ENCODE data around the gene TICAM1.

DNA sequence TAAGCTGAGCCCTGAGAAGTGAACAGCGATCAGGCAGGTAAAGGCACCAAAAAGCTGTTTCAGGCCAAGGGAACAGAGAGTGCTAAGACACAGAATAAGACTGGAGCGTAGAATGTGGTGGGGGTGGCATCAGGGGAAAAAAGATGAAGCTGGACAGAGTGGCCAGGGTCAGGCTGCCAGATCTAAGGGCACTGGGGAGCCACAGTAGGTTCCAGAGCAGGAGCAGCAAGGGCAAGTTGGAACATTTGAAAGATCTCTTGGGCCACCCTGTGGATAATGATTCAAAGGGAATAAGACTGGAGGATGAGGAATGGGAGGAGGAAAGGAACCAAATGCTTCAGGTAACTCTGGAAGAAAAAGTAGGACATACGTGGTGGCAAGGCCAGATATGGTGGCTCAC, 42.4 kb upstream of the TICAM1 start:
- TF ChIP-seq SP1 (IDR thresholded peaks at IDR 0.05) (no peak), BHLHE40 (IDR thresholded peaks at IDR 0.05; ENCODE audit: borderline replicate concordance) (no peak), ZNF384 (IDR thresholded peaks at IDR 0.05) (no peak)

Measured in HEK293T (cell line).